H1 (cell line): Measurements from ENCODE around the gene PMEPA1. TPM values are rescaled to one million over a fixed set of nuclear protein-coding genes. Genes with fewer than 3 reads are reported as not detected.

Source experiments
- BACH1 ChIP-seq: IDR thresholded peaks from 2 replicates; pipeline ENCODE4 v1.6.1; 2012; ENCODE audit warnings: low read length, improper control_type of control experiment
- polyA plus RNA-seq, 7 experiments: library from polyadenylated mRNA; depleted of rRNA in 3 of 7; stranded (reverse) in 5 of 7; unstranded in 2 of 7; fragments of >200 nt in 5 of 7; fragments of 200-250 nt in 2 of 7; gene quantifications; 1 replicate in 5 of 7; 2 replicates in 1 of 7; 4 replicates in 1 of 7; pipeline versions ENCODE4 v1.2.1 to v1.2.3, GENCODE V29; 2011 to 2013; ENCODE audit warnings: missing spikeins in 2 of 7, mixed read lengths in 2 of 7
- total RNA-seq: library from RNA; stranded (reverse); fragmentation: NEBNext Ultra II Directional; extraction: Animal tissue kit (Norgen Biotek cat#: 25700); gene quantifications from 2 replicates; pipeline ENCODE4 v1.2.1, GENCODE V29; 2021
- TF ChIP-seq, protein P1 (sequence below): fragments of 300-600 bp; sonication (generic); IDR thresholded peaks from 2 replicates; pipeline ENCODE4 v1.7.1; 2012; ENCODE audit warnings: low read length, moderate library complexity, mild to moderate bottlenecking, inconsistent platforms; ENCODE audit not compliant: insufficient replicate concordance

PMEPA1 gene
- total and polyA plus RNA-seq, 2 of the 8 experiments (the other 6 are each of a cell fraction or from before 2014, with no cell fraction given) = 12.7 to 20.5 TPM

DNA sequence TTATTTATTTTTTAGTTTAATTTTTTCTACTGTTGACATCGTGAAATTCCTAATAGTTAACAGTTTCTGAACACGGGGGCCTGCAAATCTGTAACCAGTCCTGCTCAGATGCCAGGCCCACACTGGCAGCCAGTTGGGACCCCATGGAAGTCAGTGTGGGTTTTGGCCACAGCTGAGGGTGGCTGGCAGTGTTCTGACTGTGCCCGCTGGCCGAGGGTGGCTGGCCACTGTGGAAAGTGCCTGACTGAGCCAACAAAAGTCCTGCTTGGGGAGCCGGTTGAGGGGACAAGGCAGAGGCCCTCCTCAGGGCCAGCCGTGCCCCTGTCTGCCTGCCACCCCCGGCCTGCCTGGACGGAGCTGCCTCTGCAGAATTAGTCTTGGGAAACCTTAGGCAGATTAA is 4.1 kb upstream of the PMEPA1 start (continued):
- TF ChIP-seq, protein P1, sequence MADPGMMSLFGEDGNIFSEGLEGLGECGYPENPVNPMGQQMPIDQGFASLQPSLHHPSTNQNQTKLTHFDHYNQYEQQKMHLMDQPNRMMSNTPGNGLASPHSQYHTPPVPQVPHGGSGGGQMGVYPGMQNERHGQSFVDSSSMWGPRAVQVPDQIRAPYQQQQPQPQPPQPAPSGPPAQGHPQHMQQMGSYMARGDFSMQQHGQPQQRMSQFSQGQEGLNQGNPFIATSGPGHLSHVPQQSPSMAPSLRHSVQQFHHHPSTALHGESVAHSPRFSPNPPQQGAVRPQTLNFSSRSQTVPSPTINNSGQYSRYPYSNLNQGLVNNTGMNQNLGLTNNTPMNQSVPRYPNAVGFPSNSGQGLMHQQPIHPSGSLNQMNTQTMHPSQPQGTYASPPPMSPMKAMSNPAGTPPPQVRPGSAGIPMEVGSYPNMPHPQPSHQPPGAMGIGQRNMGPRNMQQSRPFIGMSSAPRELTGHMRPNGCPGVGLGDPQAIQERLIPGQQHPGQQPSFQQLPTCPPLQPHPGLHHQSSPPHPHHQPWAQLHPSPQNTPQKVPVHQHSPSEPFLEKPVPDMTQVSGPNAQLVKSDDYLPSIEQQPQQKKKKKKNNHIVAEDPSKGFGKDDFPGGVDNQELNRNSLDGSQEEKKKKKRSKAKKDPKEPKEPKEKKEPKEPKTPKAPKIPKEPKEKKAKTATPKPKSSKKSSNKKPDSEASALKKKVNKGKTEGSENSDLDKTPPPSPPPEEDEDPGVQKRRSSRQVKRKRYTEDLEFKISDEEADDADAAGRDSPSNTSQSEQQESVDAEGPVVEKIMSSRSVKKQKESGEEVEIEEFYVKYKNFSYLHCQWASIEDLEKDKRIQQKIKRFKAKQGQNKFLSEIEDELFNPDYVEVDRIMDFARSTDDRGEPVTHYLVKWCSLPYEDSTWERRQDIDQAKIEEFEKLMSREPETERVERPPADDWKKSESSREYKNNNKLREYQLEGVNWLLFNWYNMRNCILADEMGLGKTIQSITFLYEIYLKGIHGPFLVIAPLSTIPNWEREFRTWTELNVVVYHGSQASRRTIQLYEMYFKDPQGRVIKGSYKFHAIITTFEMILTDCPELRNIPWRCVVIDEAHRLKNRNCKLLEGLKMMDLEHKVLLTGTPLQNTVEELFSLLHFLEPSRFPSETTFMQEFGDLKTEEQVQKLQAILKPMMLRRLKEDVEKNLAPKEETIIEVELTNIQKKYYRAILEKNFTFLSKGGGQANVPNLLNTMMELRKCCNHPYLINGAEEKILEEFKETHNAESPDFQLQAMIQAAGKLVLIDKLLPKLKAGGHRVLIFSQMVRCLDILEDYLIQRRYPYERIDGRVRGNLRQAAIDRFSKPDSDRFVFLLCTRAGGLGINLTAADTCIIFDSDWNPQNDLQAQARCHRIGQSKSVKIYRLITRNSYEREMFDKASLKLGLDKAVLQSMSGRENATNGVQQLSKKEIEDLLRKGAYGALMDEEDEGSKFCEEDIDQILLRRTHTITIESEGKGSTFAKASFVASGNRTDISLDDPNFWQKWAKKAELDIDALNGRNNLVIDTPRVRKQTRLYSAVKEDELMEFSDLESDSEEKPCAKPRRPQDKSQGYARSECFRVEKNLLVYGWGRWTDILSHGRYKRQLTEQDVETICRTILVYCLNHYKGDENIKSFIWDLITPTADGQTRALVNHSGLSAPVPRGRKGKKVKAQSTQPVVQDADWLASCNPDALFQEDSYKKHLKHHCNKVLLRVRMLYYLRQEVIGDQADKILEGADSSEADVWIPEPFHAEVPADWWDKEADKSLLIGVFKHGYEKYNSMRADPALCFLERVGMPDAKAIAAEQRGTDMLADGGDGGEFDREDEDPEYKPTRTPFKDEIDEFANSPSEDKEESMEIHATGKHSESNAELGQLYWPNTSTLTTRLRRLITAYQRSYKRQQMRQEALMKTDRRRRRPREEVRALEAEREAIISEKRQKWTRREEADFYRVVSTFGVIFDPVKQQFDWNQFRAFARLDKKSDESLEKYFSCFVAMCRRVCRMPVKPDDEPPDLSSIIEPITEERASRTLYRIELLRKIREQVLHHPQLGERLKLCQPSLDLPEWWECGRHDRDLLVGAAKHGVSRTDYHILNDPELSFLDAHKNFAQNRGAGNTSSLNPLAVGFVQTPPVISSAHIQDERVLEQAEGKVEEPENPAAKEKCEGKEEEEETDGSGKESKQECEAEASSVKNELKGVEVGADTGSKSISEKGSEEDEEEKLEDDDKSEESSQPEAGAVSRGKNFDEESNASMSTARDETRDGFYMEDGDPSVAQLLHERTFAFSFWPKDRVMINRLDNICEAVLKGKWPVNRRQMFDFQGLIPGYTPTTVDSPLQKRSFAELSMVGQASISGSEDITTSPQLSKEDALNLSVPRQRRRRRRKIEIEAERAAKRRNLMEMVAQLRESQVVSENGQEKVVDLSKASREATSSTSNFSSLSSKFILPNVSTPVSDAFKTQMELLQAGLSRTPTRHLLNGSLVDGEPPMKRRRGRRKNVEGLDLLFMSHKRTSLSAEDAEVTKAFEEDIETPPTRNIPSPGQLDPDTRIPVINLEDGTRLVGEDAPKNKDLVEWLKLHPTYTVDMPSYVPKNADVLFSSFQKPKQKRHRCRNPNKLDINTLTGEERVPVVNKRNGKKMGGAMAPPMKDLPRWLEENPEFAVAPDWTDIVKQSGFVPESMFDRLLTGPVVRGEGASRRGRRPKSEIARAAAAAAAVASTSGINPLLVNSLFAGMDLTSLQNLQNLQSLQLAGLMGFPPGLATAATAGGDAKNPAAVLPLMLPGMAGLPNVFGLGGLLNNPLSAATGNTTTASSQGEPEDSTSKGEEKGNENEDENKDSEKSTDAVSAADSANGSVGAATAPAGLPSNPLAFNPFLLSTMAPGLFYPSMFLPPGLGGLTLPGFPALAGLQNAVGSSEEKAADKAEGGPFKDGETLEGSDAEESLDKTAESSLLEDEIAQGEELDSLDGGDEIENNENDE = no peak
- no peak for TF ChIP-seq BACH1
